Stimulated activated CD4-positive, alpha-beta T cell treated with anti-CD3 and anti-CD28 coated beads, Interleukin-15, amount 100 ng/mL, for 48 hours (primary cell): ENCODE measurements around the gene NUDT7.

Experiments used
- DNase-seq, 2 donors: peaks; one replicate each; pipeline ENCODE4 v3.0.0-alpha.2; 2020; ENCODE audit warnings: low read depth in 2 of 2

Gene NUDT7

GRCh38 chr16:77780378-77780837 lies 58.1 kb downstream of the NUDT7 start:
- no peak for DNase-seq

- DNase-seq: no peak
Observed at GRCh38 chr16:77781091-77781490, 58.8 kb downstream of the NUDT7 start.

GRCh38 chr16:77782694-77783093 lies 60.4 kb downstream of the NUDT7 start:
- DNase-seq: no peak

DNA sequence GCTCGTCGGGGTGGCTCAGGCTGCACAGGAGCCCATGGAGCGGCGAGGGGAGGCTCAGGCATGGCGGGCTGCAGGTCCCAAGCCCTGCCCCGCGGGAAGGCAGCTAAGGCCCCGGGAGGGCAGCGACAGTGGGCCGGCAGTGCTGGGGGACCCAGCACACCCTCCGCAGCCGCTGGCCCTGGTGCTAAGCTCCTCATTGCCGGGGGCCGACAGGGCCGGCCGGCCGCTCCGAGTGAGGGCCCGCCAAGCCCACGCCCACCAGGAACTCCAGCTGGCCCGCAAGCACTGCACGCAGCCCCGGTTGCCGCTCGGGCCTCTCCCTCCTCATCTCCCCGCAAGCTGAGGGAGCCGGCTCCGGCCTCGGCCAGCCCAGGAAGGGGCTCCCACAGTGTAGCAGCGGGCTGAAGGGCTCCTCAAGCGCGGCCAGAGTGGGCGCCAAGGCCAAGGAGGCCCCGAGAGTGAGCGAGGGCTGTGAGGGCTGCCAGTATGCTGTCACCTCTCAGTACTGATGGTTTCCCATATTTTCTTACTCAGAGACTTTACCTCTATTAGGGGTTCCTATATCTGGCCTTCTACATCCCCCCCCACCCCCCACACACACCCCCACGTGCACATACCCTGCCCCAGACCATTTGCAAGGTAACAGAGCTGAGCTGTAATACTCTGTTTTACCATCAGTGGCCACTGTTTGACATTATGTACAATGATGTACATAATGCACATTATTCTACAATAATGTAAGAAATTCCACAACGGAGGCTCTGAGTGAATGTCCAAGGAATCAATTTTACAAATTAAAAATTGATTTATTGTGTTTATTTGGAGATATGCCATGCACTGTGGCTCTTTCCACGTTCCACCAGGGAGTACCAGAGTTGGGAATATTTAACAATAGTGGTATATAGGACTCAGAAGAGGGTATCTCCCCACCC lies 62.4 kb downstream of the NUDT7 start:
- DNase-seq: no peak

DNA sequence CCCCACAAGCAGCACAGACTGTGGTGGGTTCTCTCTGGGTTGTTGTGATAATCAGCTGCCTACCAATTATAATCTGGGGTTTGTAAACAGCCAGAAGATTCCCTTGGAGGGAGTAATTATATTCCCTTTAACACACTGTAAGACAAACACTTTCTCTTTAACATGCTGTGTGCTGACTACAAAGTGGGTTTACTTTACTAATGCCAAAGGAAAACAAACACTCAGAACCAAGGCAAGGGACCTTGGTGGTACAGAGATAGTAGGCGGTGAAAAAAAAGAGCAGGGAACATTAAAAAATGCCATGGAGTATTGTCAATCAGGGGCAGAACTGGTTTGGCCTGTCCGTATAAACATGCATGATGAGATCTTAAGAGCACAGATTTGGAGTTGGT lies 63.1 kb downstream of the NUDT7 start:
- DNase-seq: no peak

DNA sequence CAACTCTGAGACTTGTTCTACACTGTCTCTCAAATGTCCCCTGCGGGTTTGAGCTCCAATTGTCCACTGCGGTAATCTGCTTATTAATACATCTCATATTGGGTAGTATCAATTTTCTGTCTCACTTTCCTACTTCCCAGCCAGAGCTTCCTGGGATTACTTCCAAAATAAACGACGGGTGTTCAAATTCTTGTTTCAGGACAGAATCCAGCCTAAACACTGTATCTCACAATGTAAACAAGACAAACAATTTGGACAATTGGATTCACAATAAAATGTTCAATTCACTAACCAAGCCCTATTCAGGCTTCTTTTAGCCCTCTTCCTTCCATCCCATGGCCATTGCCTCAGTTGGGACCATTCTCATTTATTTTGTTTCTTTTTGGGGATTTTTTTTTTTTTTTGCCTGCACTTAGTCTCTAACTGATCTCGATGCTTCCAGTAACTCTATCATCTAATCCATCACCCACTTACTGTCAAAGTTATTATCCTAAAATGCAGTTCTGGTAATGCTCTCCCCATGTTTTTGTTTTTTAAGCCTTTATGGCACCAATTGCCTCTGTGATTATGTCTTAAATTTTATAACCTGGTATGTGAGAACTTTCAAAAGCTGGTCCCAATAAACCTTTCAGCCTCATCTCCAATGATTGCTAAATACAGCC lies 64.0 kb downstream of the NUDT7 start:
- DNase-seq: no peak

GRCh38 chr16:77787452-77787851 lies 65.1 kb downstream of the NUDT7 start:
- DNase-seq: no peak

GRCh38 chr16:77788181-77789084 lies 66.1 kb downstream of the NUDT7 start, which contains the start of gene VAT1L:
VAT1L (plus strand) TSS chr16:77788564; CDS start chr16:77788683, 119 bp downstream.
- DNase-seq: no peak

DNA sequence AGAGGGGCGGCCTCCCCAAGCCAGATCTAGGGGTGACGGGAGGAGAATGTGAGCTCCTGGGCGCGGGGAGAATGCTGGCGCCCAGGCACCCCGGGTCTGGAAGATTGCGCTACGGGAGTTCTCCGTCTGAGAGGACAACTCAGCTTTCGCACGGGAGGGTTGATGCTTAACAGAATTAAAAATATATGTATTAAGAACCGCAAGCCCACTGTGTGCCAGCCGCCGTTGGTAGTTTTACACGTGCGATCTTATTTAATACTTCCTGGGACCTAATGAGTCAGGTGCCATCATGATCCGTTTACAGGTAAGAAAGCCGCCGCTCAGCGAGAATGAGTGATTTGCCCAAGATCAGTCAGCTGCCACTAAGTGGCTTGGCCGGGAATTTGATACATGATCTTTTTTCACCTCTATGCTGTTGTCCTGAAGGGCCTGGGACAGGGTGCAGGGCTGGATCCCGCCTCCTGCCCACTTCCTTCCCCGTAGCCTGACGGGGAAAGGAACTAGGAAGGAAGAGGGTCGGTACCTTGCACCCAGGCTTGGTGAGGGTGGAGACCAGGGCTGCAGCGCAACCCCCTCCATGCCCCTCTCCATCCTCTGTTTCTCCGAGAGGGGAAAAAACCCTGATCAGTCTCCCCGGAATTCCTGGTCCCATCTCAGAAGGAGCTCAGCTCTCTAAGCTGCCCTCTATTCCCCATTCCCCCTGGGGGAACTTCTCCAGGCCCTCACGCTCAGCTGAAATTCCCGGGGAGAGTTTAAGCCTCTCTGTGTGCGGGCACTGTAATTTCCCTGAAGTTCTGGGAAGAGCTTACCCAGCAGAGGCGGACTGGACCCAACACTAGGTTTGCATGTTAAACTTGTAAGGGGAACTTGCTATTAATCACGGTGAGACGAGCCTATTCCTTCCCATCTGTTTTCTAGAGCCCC lies 67.0 kb downstream of the NUDT7 start:
- no peak for DNase-seq

GRCh38 chr16:77790009-77790372 lies 67.7 kb downstream of the NUDT7 start:
- DNase-seq: no peak

GRCh38 chr16:77790912-77791311 lies 68.6 kb downstream of the NUDT7 start:
- no peak for DNase-seq
